A172 (cell line): ENCODE measurements around the gene PECR. TPM values are rescaled to one million over a fixed set of nuclear protein-coding genes. Genes with fewer than 3 reads are reported as not detected.
A peak's percentile ranks its signal among the peaks of the same experiment; 100 is the strongest.
"Not testable (repeated sequence)": the region's sequence is repeated elsewhere in the genome, so short reads cannot be mapped to it uniquely, and the experiment has no call there.

ENCODE experiments used
- DNase-seq: peaks from one replicate; pipeline ENCODE4 v3.0.0-alpha.2; 2015; ENCODE audit warnings: low spot score
- total RNA-seq: library from RNA; depleted of rRNA; stranded (reverse); fragments of >200 nt; shearing (Covaris generic); gene quantifications from 2 replicates; pipeline ENCODE4 v1.2.3, GENCODE V29; 2014

Gene PECR
- total RNA-seq, 1 experiment from 2014 or later: 39.3 TPM

- DNase-seq: no peak
These were observed 23.1 kb upstream of the PECR start for GRCh38 chr2:216104691-216105090.

DNA sequence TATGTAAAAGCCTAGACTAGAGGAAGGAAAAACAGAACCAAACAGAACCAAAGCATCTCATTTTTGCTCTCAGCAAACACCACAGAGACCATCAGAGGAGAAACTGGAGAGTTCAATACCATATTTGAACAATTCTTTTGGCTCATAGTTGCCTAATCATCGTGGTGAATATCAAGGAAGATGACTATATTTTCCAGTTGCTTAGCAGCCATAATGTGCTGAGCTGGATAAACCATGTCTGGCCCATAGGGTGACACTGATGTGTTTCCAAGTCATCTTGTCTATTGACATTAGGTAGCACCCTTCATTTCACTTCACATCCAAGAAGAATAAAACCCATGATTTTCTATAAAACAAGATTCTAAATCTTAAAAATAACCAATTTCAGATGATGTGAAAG is 21.6 kb upstream of the PECR start:
- no peak for DNase-seq

DNA sequence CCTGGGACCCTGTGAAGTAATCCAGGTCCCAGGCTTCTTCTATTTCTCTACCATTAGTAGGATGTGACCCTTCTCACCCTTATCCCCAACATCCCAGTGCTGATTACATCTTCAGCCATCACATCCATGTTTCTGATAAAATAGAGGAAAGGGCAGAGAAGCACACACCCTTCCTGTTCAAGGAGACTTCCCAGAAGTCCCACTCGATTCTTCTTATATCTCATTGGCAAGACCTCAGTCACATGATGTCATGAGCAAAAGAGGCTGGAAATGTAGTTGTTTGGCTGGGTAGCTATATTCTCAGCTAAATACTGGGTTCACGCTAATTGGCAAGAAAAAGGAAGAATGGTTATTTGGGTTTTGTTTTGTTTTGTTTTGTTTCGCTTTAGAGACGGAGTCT is 19.5 kb upstream of the PECR start:
- DNase-seq: no peak

GRCh38 chr2:216098421-216099334 is 17.1 kb upstream of the PECR start:
- no peak for DNase-seq

DNA sequence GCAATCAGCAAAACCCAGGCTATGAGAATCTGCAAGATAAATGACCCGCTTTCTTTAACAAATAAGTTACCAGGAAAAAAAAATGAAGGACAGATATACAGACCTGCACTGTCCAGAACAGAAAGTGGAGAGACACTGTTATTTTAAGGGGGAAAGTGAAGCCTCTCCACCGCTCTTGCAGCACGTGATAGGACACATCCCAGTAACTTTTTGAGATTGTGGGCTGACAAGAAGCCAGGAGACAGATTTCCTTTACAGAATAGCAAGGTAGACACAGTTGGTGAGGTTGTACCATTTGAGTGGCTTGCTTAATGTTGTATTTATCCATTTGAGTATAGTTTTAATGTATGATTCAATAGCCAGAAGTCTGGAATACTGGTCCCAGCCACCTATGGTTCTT is 13.1 kb upstream of the PECR start:
- DNase-seq: no peak

- DNase-seq: no peak
These were observed 11.0 kb upstream of the PECR start for GRCh38 chr2:216092646-216093045.

- DNase-seq: no peak
These were observed 8.8 kb upstream of the PECR start for GRCh38 chr2:216090369-216090786.

DNA sequence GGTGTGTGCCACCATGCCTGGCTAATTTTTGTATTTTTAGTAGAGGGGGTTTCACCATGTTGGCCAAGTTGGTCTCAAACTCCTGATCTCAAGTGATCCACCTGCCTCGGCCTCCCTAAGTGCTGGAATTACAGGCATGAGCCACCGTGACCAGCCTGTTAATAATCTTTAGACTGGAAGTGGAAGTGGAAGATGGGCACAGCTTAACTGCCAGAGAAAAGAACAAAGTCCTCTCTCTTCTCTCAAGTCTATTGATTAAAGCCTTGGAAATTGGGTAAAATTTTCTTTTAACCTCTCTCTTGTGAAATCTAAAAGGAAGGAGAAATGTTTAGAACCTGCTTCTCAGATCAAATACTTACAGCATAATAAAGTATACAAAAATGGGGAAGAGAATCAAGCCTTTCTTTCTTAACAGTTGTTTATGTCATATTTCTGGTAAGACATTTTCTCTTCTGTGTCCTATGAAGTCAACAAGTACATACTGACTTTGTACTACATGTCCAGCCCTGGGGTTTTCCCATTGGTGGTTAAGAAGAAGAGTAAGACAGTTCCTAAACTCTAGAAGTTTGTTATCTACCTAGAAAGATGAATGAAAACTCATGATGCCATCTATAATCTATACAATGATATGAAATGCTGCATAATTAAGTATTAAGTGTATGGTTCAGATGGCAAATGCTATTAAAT is 4.7 kb upstream of the PECR start:
- DNase-seq: no peak

DNA sequence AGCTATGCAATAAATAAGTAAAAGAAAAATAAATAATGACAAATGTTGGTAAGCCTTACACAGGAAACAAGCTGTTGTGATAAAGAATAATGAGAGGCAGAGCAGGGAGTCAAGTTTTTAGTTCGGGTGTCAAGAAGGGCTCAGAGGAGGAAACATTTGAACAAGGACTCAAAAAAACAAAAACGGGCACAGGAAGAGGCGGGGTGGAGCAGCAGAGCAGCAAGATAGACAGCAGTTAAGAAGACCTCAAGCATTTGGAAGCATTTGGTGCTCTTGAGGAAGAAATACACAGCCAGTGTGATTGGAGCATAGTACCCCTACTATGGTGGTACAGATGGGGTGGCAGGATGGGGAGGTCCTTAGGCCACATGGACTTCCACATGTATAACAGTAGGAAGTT is 2.9 kb upstream of the PECR start:
- DNase-seq: no peak

- DNase-seq: peak; percentile 9
These were observed 2.1 kb upstream of the PECR start for GRCh38 chr2:216083464-216084281.

DNA sequence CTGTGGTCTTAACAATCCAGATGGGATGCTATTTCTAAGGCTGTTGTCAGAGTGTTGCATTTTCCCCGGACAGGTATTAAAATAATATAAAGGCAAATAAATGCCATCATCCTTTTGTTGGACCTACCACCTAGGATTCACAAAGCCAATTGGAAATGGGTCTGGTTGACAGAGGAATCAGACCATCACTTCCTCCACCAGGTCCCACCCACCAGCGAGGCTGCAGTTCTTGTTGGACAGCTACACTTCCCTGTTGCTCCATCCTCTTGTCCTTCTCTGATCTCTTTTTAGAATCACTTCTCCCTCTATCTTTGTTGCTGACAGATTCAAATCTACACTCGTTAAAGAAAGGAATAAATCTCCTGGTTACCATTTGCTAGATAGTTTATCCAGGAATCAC is 1.2 kb upstream of the PECR start:
- no peak for DNase-seq

DNA sequence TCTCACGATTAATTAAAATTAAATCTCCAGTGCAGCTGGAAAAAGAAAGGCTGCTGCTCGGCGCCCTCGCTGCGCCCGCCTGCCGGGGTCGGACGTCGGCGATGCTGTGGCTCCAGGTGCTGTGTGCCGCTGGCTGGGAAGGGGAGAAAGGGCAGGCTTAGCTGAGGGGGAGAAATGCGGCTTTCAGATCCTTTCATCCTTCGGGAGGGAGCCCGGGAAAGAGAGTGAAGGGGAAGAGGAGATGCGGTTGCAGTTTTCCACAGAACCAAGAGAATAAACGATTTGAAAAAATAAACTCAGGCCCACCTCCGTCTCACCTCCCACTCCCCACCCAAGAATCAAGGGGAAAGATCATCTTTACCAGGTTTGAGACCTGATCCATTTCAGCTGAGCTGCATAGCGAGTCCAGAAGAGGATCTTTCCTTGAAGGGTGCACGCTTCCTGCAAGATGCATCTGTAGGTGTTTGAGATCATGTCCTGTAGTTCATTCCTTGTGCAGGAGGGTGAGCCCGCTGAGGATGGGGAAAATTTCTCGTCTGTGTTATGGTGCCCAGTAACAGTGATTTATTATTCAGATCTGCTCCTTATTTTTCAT is 605 bp upstream of the PECR start:
- DNase-seq: peak; percentile 13

DNA sequence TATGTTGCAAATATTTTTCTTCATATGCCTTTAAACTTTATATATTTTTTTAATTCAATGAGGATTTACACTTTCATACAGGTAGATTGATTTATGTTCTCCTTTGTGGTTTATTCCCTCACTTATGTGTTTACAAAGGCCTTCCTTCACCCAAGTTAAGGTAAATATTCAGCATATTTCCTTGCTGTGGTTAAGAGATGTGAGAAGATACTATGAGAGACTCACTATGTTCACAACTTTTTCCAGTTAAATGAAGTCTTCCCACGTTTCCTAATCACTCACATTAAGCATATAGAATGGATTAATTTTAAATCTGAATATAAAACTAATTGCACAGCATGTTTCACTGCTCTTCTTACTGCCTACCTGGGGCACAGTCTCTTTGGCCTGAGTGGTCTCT is 597 bp downstream of the PECR start:
- DNase-seq: no peak

DNA sequence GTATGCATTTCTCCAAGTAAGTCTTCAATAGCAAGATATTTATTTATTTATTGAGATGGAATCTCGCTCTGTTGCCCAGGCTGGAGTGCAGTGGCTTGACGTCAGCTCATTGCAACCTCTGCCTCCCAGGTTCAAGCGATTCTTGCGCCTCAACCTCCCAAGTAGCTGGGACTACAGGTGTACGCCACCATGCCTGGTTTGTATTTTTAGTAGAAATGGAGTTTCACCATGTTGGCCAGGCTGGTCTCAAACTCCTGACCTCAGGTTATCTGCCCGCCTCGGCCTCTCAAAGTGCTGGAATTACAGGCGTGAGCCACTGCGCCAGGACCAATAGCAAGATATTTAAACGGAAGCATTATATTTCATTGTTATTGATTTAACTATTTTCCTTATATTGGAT is 1.6 kb downstream of the PECR start:
- not testable (repeated sequence) for DNase-seq

- DNase-seq: no peak
These were observed 2.8 kb downstream of the PECR start for GRCh38 chr2:216078776-216079175.

GRCh38 chr2:216075510-216076485 is 5.8 kb downstream of the PECR start:
- DNase-seq: no peak

DNA sequence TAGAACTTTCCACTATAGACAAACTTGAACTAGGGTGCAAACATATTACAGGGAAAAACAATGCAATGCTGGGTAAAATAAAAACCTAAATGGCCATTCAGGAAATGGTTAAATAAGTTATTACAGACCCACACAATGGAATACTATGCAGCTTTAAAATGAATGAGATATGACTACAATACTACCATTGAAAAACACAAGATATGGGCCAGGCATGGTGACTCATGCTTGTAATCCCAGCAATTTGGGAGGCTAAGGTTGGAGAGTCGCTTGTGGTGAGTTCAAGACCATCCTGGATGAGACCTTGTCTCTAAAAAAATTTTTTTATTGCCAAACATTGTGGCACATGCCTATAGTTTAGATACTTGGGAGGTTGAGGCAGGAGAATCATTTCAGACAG is 6.8 kb downstream of the PECR start:
- DNase-seq: peak; percentile 11

DNA sequence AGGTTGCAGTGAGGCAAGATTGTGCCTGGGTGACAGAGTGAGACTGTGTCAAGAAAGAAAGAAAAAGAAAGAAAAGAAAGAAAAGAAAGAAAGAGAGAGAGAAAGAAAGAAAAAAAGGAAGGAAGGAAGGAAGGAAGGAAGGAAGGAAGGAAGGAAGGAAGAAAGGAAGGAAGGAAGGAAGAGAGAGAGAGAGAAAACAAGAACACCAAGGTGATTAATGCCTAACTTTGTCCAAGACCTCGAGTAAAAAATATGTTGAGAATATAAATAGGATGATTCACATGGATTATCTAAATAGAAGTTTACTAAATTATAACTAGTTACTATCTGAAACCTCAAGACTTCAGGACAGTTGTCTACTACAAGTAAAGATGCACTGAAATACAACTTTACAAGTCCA is 7.2 kb downstream of the PECR start:
- no peak for DNase-seq

DNA sequence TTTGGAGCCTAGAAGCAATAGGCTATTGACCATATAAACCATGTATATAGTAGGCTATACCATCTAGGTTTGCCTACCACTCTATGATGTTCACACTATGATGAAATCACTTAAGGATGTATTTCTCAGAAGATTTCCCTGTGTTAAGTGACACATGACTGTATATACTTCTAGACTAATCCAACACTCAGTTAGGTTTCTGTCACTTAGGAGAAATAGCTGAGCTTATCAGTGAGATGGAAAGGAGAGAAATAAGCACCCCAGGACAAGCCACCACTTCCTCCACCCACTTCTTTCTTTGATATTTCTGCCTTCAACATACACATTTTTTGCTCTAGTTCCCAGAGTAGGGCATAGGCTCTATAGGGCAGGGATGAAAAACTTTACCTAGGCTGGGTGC is 7.8 kb downstream of the PECR start:
- no peak for DNase-seq

- DNase-seq: no peak
These were observed 9.1 kb downstream of the PECR start for GRCh38 chr2:216072473-216072872.
